Lower leg skin (tissue), 3 donors: Measurements from ENCODE around the gene BTC.

ENCODE experiments used
- CTCF ChIP-seq, 3 donors: fragments of 450-650 bp; IDR thresholded peaks; one replicate each; pipeline ENCODE4 v1.5.1; 2016; ENCODE audit warnings: antibody characterized with exemption in 3 of 3, mild to moderate bottlenecking in 3 of 3, moderate library complexity in 2 of 3
- POLR2A ChIP-seq, 2 donors: fragments of 450-650 bp; IDR thresholded peaks; one replicate each; pipeline ENCODE4 v1.6.1; 2016 to 2017; ENCODE audit warnings: antibody characterized with exemption in 2 of 2, mild to moderate bottlenecking in 1 of 2, moderate library complexity in 1 of 2

GRCh38 chr4:74751247-74751646, 43.1 kb downstream of the BTC start:
- no peak for TF ChIP-seq CTCF (IDR thresholded peaks at IDR 0.05)
- no peak for TF ChIP-seq POLR2A (IDR thresholded peaks at IDR 0.05)
